ENCODE measurements around the gene HM13. TPM values are rescaled to one million over a fixed set of nuclear protein-coding genes. Genes with fewer than 3 reads are reported as not detected.

Gene HM13
- total and polyA plus RNA-seq, 2 experiments from 2014 or later: 126 to 150 TPM

- H3K4me3 ChIP-seq: no peak overlapping the region
- H3K79me2 ChIP-seq (replicated peaks; ENCODE audit: insufficient read depth): no peaks in the 10 kb centered on the region
- 0 out of 2 replicates have a peak, but pooled peaks cover 7% of the 10 kb centered on the region for H3F3A ChIP-seq (replicated peaks; ENCODE audit: low read depth)
- H3K9me3 Mint-ChIP-seq: peaks cover 67% of the 10 kb centered on the region
- no peak for TF ChIP-seq POLR2AphosphoS5 (IDR thresholded peaks at IDR 0.05; ENCODE audit: low read depth)
- no peak for TF ChIP-seq EZH2 (IDR thresholded peaks at IDR 0.05; ENCODE audit: low read depth, unreplicated experiment)
- TF ChIP-seq ETS1 (IDR thresholded peaks at IDR 0.05): no peak
- no peak for TF ChIP-seq JUNB (IDR thresholded peaks at IDR 0.05; ENCODE audit: unreplicated experiment)
- peaks cover 27% of the 10 kb centered on the region for H3K36me3 Mint-ChIP-seq (ENCODE audit: low read depth)
- 0 out of 2 replicates have a peak, but pooled peaks cover 4% of the 10 kb centered on the region for H3K36me3 ChIP-seq (ENCODE audit: insufficient read depth)
- H3K27ac ChIP-seq (ENCODE audit: low read depth): no peak overlapping the region
- H2AFZ ChIP-seq: no peak overlapping the region
- ATAC-seq (no peak), DNase-seq (ENCODE audit: low spot score) (no peak)
- H3K27me3 Mint-ChIP-seq (ENCODE audit: insufficient read depth, low read depth, poor library complexity): peaks cover 46% of the 10 kb centered on the region
- no peak overlapping the region for H3K4me3 Mint-ChIP-seq
- no peaks in the 10 kb centered on the region for H4K20me1 ChIP-seq (replicated peaks; ENCODE audit: insufficient read depth)
- peaks cover 12% of the 10 kb centered on the region for H3K4me1 ChIP-seq (ENCODE audit: insufficient read depth)
- H3K27ac Mint-ChIP-seq: no peak overlapping the region
- peaks cover 53% of the 10 kb centered on the region for H3K27me3 ChIP-seq (ENCODE audit: insufficient read depth)
- H3K9me2 ChIP-seq (ENCODE audit: insufficient read depth): no peaks in the 10 kb centered on the region
- H3K4me2 ChIP-seq: no peak overlapping the region
- no peaks in the 10 kb centered on the region; the same call in 1 of the 3 replicates for H3K4me1 Mint-ChIP-seq
Measured at GRCh38 chr20:31472395-31473330, 41.6 kb upstream of the HM13 start.

GRCh38 chr20:31473331-31474096 lies 40.7 kb upstream of the HM13 start:
- no peak overlapping the region for H3K27ac Mint-ChIP-seq
- Histone ChIP-seq H4K20me1 (replicated peaks; ENCODE audit: insufficient read depth) (no peaks in the 10 kb centered on the region), H3K27ac (ENCODE audit: low read depth) (no peak overlapping the region), H3K4me2 (no peak overlapping the region), H3K9me2 (ENCODE audit: insufficient read depth) (no peaks in the 10 kb centered on the region), H3K4me3 (no peak overlapping the region), H3F3A (replicated peaks; ENCODE audit: low read depth) (0 out of 2 replicates have a peak, but pooled peaks cover 7% of the 10 kb centered on the region), H3K79me2 (replicated peaks; ENCODE audit: insufficient read depth) (no peaks in the 10 kb centered on the region), H3K4me1 (ENCODE audit: insufficient read depth) (peaks cover 12% of the 10 kb centered on the region), H3K36me3 (ENCODE audit: insufficient read depth) (0 out of 2 replicates have a peak, but pooled peaks cover 4% of the 10 kb centered on the region), H3K27me3 (ENCODE audit: insufficient read depth) (peaks cover 61% of the 10 kb centered on the region), H2AFZ (no peak overlapping the region)
- peaks cover 44% of the 10 kb centered on the region for H3K27me3 Mint-ChIP-seq (ENCODE audit: insufficient read depth, low read depth, poor library complexity)
- DNase-seq (ENCODE audit: low spot score): no peak
- H3K4me3 Mint-ChIP-seq: no peak overlapping the region
- peaks cover 22% of the 10 kb centered on the region for H3K36me3 Mint-ChIP-seq (ENCODE audit: low read depth)
- H3K9me3 Mint-ChIP-seq: peaks cover 67% of the 10 kb centered on the region
- H3K4me1 Mint-ChIP-seq: no peaks in the 10 kb centered on the region; the same call in 1 of the 3 replicates
- no peak for ATAC-seq
- no peak for TF ChIP-seq ZNF114 (CRISPR knock-in tag; IDR thresholded peaks at IDR 0.05)
- no peak for TF ChIP-seq STAT1 (IDR thresholded peaks at IDR 0.05; ENCODE audit: unreplicated experiment)
- TF ChIP-seq CREB1 (CRISPR knock-in tag; IDR thresholded peaks at IDR 0.05; ENCODE audit: low read depth): no peak
- no peak for TF ChIP-seq EZH2 (IDR thresholded peaks at IDR 0.05; ENCODE audit: low read depth, unreplicated experiment)
- no peak for TF ChIP-seq CTCF (conservative IDR thresholded peaks at IDR 0.05; ENCODE audit: low read depth in 2 of 2)
- TF ChIP-seq JUNB (IDR thresholded peaks at IDR 0.05; ENCODE audit: unreplicated experiment): no peak
- no peak for TF ChIP-seq ETS1 (IDR thresholded peaks at IDR 0.05)
- no peak for TF ChIP-seq ZNF331 (CRISPR knock-in tag; IDR thresholded peaks at IDR 0.05; ENCODE audit: low read depth)
- no peak for TF ChIP-seq NANOG (IDR thresholded peaks at IDR 0.05; ENCODE audit: borderline replicate concordance)

Data from GM23338 (cell line).